PC-3 (cell line): ENCODE results near the gene ENDOG. TPM values are rescaled to one million over a fixed set of nuclear protein-coding genes. Genes with fewer than 3 reads are reported as not detected.
"Not testable (repeated sequence)": the region's sequence is repeated elsewhere in the genome, so short reads cannot be mapped to it uniquely, and the experiment has no call there.

Source experiments
- ATAC-seq: fragments of 200-7000 bp; cut with Tn5 transposase; 2 replicates; pipeline ENCODE4 v1.9.1; 2020; ENCODE audit warnings: mild to moderate bottlenecking, moderate library complexity
- BruUV-seq: library from RNA; stranded (reverse); fragments of 400-500 nt; replicated peaks from 2 replicates; lab custom pipeline; 2021; lab: Mats Ljungman, UMichigan
- CTCF ChIA-PET: fragments of 300-600 bp; sonication (Branson Sonifier 250); formaldehyde crosslinking; loops from one replicate; lab custom pipeline; 2022; ENCODE audit warnings: antibody characterized with exemption; lab: Charles Lee
- POLR2A ChIA-PET: fragments of 300-600 bp; sonication (Branson Sonifier 250); formaldehyde crosslinking; loops from one replicate; lab custom pipeline; 2022; ENCODE audit warnings: antibody characterized with exemption; ENCODE audit not compliant: unreplicated experiment; lab: Charles Lee
- DNase-seq: peaks from one replicate; pipeline ENCODE4 v3.0.0-alpha.2; 2015
- H2AFZ ChIP-seq: fragments of 300-600 bp; sonication (generic); 2 replicates; pipeline ENCODE4 v1.6.0; 2016; ENCODE audit warnings: antibody characterized with exemption, low read length
- H3F3A ChIP-seq: fragments of 300-600 bp; sonication (generic); one replicate; pipeline ENCODE4 v1.6.0; 2017; ENCODE audit warnings: antibody characterized with exemption, low read length, control low read depth, mild to moderate bottlenecking; ENCODE audit not compliant: unreplicated experiment
- H3K27ac ChIP-seq: fragments of 300-600 bp; sonication (generic); 2 replicates; pipeline ENCODE4 v1.5.1; 2016; ENCODE audit warnings: mild to moderate bottlenecking, low read length
- H3K27me3 ChIP-seq: fragments of 300-600 bp; sonication (generic); 2 replicates; pipeline ENCODE4 v1.6.1; 2016; ENCODE audit warnings: low read length, mixed read lengths
- H3K36me3 ChIP-seq: fragments of 300-600 bp; sonication (generic); 2 replicates; pipeline ENCODE4 v1.6.1; 2016; ENCODE audit warnings: low read depth, mixed run types, low read length, mixed read lengths
- H3K4me1 ChIP-seq: fragments of 300-600 bp; sonication (generic); 2 replicates; pipeline ENCODE4 v1.5.1; 2016; ENCODE audit warnings: low read length; ENCODE audit not compliant: insufficient read depth
- H3K4me2 ChIP-seq: fragments of 300-600 bp; sonication (generic); 2 replicates; pipeline ENCODE4 v1.6.0; 2016; ENCODE audit warnings: low read length
- H3K4me3 ChIP-seq: fragments of 300-600 bp; sonication (generic); 2 replicates; pipeline ENCODE4 v1.5.1; 2016; ENCODE audit warnings: mild to moderate bottlenecking, low read length, mixed read lengths
- H3K79me2 ChIP-seq: fragments of 300-600 bp; sonication (generic); 2 replicates; pipeline ENCODE4 v1.6.1; 2017; ENCODE audit warnings: low read length, mixed read lengths
- H3K9ac ChIP-seq: fragments of 300-600 bp; sonication (generic); 2 replicates; pipeline ENCODE4 v1.6.0; 2016; ENCODE audit warnings: mild to moderate bottlenecking, low read length
- H3K9me2 ChIP-seq: fragments of 300-600 bp; sonication (generic); replicated peaks from 2 replicates; pipeline ENCODE4 v1.6.1; 2016; ENCODE audit warnings: mixed run types, low read length, mixed read lengths
- H3K9me3 ChIP-seq: fragments of 300-600 bp; sonication (generic); 2 replicates; pipeline ENCODE4 v1.6.1; 2016; ENCODE audit warnings: low read length, mixed read lengths
- H4K20me1 ChIP-seq: fragments of 300-600 bp; sonication (generic); 2 replicates; pipeline ENCODE4 v1.6.1; 2016; ENCODE audit warnings: low read length, mixed read lengths
- CTCF ChIP-seq: fragments of 300-600 bp; sonication (generic); conservative IDR thresholded peaks from 2 replicates; pipeline ENCODE4 v1.5.1; 2017; ENCODE audit warnings: antibody characterized with exemption, low read depth, mild to moderate bottlenecking, low read length
- EZH2 ChIP-seq: fragments of 300-600 bp; sonication (generic); IDR thresholded peaks from one replicate; pipeline ENCODE4 v1.6.1; 2017; ENCODE audit warnings: antibody characterized with exemption, mild to moderate bottlenecking, low read length; ENCODE audit not compliant: unreplicated experiment
- EZH2phosphoT487 ChIP-seq: fragments of 300-600 bp; sonication (generic); IDR thresholded peaks from 2 replicates; pipeline ENCODE4 v1.6.1; 2018; ENCODE audit warnings: mild to moderate bottlenecking, antibody characterized with exemption, low read length, borderline replicate concordance
- intact Hi-C: fragments of 100-400 bp; cut with micrococcal nuclease; formaldehyde crosslinking; loops from 2 replicates; pipeline ENCODE4 v1.9.0; 2023
- total RNA-seq: library from RNA; depleted of rRNA; stranded (reverse); fragments of >200 nt; gene quantifications from 2 replicates; pipeline ENCODE4 v1.2.3, GENCODE V29; 2014

ENDOG gene
- total RNA-seq, 1 experiment from 2014 or later, result 37.0 TPM

- no TSS peak for BruUV-seq
- no peaks in the 10 kb centered on the region for H3K27me3 ChIP-seq
- POLR2A ChIA-PET, result no interaction called here
- TF ChIP-seq EZH2, result no peak
- no peak for TF ChIP-seq EZH2phosphoT487
- TF ChIP-seq CTCF, result no peak
- no peak for ATAC-seq
- H3K9me2 ChIP-seq, result no peaks in the 10 kb centered on the region
- no peak overlapping the region for H3K4me3 ChIP-seq
- CTCF ChIA-PET, result no interaction called here
- no peak overlapping the region for H2AFZ ChIP-seq
- no peaks in the 10 kb centered on the region for H3K36me3 ChIP-seq
- H3K4me2 ChIP-seq, result no peak overlapping the region
- H3K9me3 ChIP-seq, result no peaks in the 10 kb centered on the region
- no peaks in the 10 kb centered on the region for H4K20me1 ChIP-seq
- no peak overlapping the region for H3K9ac ChIP-seq
- H3K4me1 ChIP-seq, result no peaks in the 10 kb centered on the region
- intact Hi-C loops, result no loop called here
- H3F3A ChIP-seq, result no peaks in the 10 kb centered on the region
- DNase-seq, result no peak
- H3K27ac ChIP-seq, result no peak overlapping the region
- H3K79me2 ChIP-seq, result no peaks in the 10 kb centered on the region
These were observed 28.4 kb downstream of the ENDOG start for GRCh38 chr9:128846680-128847030.

- POLR2A ChIA-PET, result no interaction called here
- H3K9ac ChIP-seq, result no peak overlapping the region
- H3K4me1 ChIP-seq, result peaks cover under 1% of the 10 kb centered on the region; the same call in 1 of the 2 replicates
- no peak overlapping the region for H3K4me2 ChIP-seq
- CTCF ChIA-PET, result no interaction called here
- intact Hi-C loops, result no loop called here
- ATAC-seq (no peak), DNase-seq (no peak)
- H3K79me2 ChIP-seq, result no peaks in the 10 kb centered on the region
- no peaks in the 10 kb centered on the region for H3K36me3 ChIP-seq
- no peaks in the 10 kb centered on the region for H3K9me2 ChIP-seq
- H2AFZ ChIP-seq, result no peak overlapping the region
- no peaks in the 10 kb centered on the region for H3K9me3 ChIP-seq
- no peaks in the 10 kb centered on the region for H3K27me3 ChIP-seq
- H3K4me3 ChIP-seq, result no peak overlapping the region
- no peak overlapping the region for H3K27ac ChIP-seq
- no peaks in the 10 kb centered on the region for H4K20me1 ChIP-seq
- TF ChIP-seq EZH2, result no peak
- TF ChIP-seq EZH2phosphoT487, result no peak
- TF ChIP-seq CTCF, result no peak
- no TSS peak for BruUV-seq
- no peaks in the 10 kb centered on the region for H3F3A ChIP-seq
These were observed 29.5 kb downstream of the ENDOG start for GRCh38 chr9:128847803-128848202.

- CTCF ChIA-PET, result not testable (repeated sequence)
These were observed 32.7 kb downstream of the ENDOG start for GRCh38 chr9:128851024-128851423.

More at GRCh38 chr9:128851024-128851423, 32.7 kb downstream of the ENDOG start:
- H3K27me3 ChIP-seq, H3K4me1 ChIP-seq, H3K9me2 ChIP-seq, H3F3A ChIP-seq, H4K20me1 ChIP-seq, H3K27ac ChIP-seq, ATAC-seq, H3K79me2 ChIP-seq, intact Hi-C loops, DNase-seq, H3K4me2 ChIP-seq, H3K9me3 ChIP-seq, H3K4me3 ChIP-seq, H2AFZ ChIP-seq, H3K9ac ChIP-seq, BruUV-seq, H3K36me3 ChIP-seq, POLR2A ChIA-PET: not testable (repeated sequence)
